GM18499 (cell line): ENCODE measurements around the gene PCGF3.
"Not testable (repeated sequence)": the region's sequence is repeated elsewhere in the genome, so short reads cannot be mapped to it uniquely, and the experiment has no call there.

Experiments used
- ATAC-seq: cut with Tn5 transposase; IDR thresholded peaks from one replicate; pipeline ENCODE4 v1.9.1; 2021; ENCODE audit warnings: moderate number of reproducible peaks; ENCODE audit not compliant: insufficient read depth, unreplicated experiment

PCGF3 gene

GRCh38 chr4:681736-682451 is 23.7 kb upstream of the PCGF3 start:
- no peak for ATAC-seq

DNA sequence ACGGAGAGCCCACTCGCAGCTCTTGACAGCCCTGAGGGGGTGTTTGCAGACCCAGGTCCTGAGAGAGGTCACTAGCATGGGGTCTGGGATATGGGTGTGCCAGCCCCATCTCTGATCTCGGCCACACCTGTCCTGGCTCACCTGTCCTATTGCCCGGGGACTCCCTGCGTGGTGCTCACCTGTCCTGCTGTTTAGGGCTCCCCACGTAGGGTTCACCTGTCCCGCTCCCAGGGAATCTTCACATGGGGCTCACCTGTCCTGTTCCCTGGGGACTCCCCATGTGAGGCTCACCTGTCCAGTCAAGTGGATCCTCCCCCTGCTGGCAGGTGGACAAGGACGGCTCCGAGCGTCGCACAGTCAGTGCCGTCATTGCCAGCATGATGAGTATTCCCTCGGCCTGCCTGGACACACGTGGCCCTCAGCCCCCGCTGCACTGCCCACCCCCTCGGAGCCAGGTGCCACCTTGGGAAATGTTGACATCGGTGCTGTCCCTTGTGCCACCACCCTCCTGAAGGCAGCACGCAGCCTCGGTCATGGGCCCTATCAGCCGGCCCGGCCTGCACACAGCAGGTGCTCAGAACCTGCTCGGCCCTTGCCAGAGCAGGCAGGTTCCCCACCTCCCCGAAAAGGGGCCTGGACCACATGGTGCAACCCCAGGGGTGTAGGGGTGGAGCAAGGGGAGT is 23.0 kb upstream of the PCGF3 start:
- ATAC-seq = no peak

DNA sequence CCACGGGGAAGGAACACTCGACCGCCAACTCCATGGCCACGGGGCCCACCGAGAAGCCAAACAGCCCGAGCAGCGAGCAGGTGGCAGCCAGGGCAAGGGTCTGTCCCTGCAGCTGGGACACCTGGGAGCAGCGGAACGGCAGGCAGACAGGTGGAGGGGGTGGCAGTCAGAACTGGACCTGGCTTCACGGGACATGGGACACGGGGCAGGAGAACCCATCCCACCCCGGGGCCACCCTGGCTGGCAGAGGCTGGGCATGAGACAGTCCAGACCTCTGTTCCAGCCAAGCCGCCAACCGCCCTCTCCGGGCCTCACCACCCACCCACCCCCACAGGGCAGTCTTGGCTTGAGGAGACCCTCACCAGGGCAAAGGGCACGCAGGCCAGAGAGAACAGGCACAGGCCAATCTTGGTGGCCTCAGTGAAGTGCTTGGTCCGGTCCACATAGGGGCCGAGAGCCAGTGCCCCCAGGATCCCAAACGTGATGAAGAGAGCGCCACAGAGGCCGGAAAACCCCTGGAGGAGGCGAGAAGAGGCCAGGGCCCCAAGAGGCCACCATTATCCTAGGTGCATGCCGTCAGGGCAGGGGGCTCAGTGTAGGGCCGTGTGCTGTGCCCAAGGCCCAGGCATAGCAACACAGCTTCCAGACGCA is 22.3 kb upstream of the PCGF3 start:
- ATAC-seq = no peak

DNA sequence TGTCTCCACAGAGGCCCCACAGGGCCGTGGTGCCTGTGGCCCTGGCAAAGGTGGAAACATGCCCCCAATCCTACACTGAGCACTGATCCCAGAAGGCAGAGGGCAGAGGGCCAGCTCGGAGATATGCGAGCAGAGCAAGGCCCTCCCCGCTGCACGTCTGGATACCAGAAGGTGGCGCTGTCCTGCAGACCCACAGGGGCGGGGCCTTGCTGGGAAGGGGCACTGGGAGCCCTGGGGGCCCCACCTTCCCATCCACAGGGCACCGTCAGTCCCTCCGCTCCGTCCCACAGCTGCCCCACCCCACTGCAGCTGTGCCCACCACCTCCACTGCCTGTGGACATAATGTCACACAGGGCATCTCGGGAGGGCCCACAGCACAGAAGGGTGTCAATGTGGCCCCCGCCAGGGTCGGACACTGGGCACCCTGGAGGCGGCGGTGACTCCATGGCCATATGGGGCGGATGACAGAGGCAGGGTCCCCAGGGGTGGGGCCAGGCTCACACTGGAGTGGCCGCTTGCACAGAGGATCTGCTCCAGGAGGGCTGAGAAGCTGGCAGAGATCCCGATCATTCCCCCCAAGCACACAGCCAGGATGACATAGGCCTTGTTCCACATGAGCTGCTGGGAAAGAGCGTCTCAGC is 21.5 kb upstream of the PCGF3 start:
- no peak for ATAC-seq

- ATAC-seq = no peak
Observed at GRCh38 chr4:684623-685327, 20.9 kb upstream of the PCGF3 start.

- ATAC-seq = no peak
Observed at GRCh38 chr4:685679-686412, 19.8 kb upstream of the PCGF3 start.

DNA sequence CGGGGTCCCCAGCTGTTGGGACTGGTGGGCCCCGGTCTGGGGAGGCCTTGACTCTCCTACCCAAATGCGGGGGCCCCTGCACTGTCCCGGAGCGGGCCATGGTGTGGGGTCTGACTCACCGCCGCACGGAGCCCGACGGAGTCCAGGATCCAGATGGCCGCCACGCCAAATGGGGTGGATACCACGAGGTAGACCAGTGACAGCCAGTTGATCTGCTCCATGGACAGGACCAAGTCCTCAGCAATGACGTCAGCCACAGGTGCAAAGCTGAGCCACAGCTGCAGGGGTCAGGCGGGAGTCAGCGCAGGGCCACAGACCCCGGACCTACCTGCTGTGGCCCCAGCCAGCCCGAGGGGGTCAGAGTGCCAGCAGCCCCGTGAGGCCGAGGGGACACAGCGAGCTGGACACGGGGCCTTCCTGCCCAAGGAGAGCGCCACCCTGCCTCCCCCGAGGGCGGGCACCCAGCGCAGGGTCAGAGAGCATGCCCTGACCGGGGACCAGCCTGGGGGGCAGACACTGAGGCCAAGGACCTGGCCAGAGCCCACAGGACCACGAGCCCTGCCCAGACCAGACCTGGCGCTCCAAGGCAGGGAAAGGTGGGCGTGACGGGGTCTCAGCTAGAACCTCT is 19.1 kb upstream of the PCGF3 start:
- no peak for ATAC-seq

- ATAC-seq = no peak
Observed at GRCh38 chr4:687048-687970, 18.3 kb upstream of the PCGF3 start.

GRCh38 chr4:687971-688853 is 17.4 kb upstream of the PCGF3 start:
- ATAC-seq = no peak

GRCh38 chr4:688854-689681 is 16.6 kb upstream of the PCGF3 start, which contains the start of gene SLC49A3:
TSS of gene SLC49A3 (minus strand) at chr4:689151. CDS start at chr4:689127, 24 bp downstream.
- ATAC-seq = no peak

GRCh38 chr4:689723-690122 is 15.9 kb upstream of the PCGF3 start:
- ATAC-seq = no peak

GRCh38 chr4:692771-693554 is 12.7 kb upstream of the PCGF3 start:
- ATAC-seq = no peak

- ATAC-seq = not testable (repeated sequence)
Observed at GRCh38 chr4:694341-694940, 11.2 kb upstream of the PCGF3 start.

DNA sequence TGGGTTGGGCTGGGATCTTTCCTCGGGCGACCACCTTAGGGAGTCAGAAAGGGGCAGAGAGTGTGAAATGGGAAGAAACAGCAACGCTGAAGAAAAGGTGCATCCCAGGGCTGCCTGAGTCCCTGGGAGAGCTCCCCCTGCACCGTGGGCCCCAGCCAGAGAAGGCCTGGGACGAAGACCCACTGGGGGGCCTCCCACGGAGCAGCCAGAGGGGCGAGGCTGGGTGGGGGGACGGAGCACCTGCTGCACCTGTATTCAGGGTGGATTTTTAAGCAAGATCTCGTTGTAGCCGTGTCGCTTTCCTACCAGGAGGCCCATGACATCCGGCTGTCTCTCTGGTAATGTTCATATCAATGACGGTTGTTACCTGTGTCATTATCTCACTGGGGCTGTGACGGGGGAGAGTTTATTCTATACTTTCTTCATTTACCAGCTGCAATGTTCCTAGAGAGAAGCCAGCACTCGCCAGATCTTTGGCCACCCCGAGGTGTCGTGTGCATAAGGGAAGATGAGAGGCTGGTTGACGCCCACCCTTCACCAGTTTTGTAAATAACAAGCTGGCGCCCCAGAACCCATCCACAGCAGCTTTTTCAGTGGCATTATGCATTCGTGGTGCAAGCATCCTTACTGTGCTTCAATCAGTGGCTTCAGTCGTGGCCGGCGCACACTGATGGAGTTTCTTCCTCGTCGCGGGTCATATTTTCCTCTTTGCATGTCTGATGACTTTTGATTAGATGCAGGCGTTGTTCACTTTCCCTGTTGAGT is 5.6 kb upstream of the PCGF3 start:
- no peak for ATAC-seq
